Measurements from ENCODE around the gene HTR3B. TPM values are rescaled to one million over a fixed set of nuclear protein-coding genes. Genes with fewer than 3 reads are reported as not detected.

The HTR3B gene
- total and polyA plus RNA-seq, 10 of the 15 experiments (the other 5 are each of a cell fraction or from before 2014, with no cell fraction given) = not detected

GRCh38 chr11:113926273-113927197 is 21.9 kb downstream of the HTR3B start:
- RAD21 ChIA-PET (ENCODE audit: unreplicated experiment) = no interaction called here
- BruUV-seq (replicated peaks) = no TSS peak

More at GRCh38 chr11:113926273-113927197, 21.9 kb downstream of the HTR3B start:
- ChIA-PET SMC1A (ENCODE audit: uncharacterized antibody, unreplicated experiment) (no interaction called here), CTCF (no interaction called here), POLR2A (no interaction called here)
- TF ChIP-seq, protein P1, sequence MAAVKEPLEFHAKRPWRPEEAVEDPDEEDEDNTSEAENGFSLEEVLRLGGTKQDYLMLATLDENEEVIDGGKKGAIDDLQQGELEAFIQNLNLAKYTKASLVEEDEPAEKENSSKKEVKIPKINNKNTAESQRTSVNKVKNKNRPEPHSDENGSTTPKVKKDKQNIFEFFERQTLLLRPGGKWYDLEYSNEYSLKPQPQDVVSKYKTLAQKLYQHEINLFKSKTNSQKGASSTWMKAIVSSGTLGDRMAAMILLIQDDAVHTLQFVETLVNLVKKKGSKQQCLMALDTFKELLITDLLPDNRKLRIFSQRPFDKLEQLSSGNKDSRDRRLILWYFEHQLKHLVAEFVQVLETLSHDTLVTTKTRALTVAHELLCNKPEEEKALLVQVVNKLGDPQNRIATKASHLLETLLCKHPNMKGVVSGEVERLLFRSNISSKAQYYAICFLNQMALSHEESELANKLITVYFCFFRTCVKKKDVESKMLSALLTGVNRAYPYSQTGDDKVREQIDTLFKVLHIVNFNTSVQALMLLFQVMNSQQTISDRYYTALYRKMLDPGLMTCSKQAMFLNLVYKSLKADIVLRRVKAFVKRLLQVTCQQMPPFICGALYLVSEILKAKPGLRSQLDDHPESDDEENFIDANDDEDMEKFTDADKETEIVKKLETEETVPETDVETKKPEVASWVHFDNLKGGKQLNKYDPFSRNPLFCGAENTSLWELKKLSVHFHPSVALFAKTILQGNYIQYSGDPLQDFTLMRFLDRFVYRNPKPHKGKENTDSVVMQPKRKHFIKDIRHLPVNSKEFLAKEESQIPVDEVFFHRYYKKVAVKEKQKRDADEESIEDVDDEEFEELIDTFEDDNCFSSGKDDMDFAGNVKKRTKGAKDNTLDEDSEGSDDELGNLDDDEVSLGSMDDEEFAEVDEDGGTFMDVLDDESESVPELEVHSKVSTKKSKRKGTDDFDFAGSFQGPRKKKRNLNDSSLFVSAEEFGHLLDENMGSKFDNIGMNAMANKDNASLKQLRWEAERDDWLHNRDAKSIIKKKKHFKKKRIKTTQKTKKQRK (IDR thresholded peaks at IDR 0.05; ENCODE audit: low read depth, low read length) = no peak
- no peak for TF ChIP-seq CHD2 (IDR thresholded peaks at IDR 0.05; ENCODE audit: borderline replicate concordance, low read depth, low read length)
- no peak for TF ChIP-seq EGR1 (IDR thresholded peaks at IDR 0.05; ENCODE audit: borderline replicate concordance in 1 of 2, low read depth in 2 of 2, low read length in 2 of 2)
- TF ChIP-seq RELA (IDR thresholded peaks at IDR 0.05; ENCODE audit: borderline replicate concordance, partially characterized antibody) = no peak
- WGBS (ENCODE audit: insufficient coverage, insufficient replicate concordance, low lambda C conversion rate, missing lambda C conversion rate) = 63% methylated on average over 12 of the region's 12 CpGs
- ATAC-seq (no peak), DNase-seq (ENCODE audit: low read depth, low spot score) (no peak), FAIRE-seq (no peak)
- Histone ChIP-seq H3K27ac (ENCODE audit: control insufficient read depth, insufficient read depth) (no peak overlapping the region), H3K27me3 (replicated peaks in 1 of 2; ENCODE audit: control insufficient read depth in 2 of 2, insufficient read depth in 2 of 2, low read length in 1 of 2) (no peaks in the 10 kb centered on the region; a peak in 1 of 4 replicates), H3K4me2 (ENCODE audit: control insufficient read depth, insufficient read depth) (no peak overlapping the region), H3K9ac (ENCODE audit: control insufficient read depth, insufficient read depth, low read length) (no peak overlapping the region), H4K20me1 (ENCODE audit: control insufficient read depth, insufficient read depth) (no peaks in the 10 kb centered on the region), H3K36me3 (ENCODE audit: control insufficient read depth in 2 of 2, insufficient read depth in 2 of 2, low read length in 1 of 2) (no peaks in the 10 kb centered on the region), H3K9me3 (replicated peaks; ENCODE audit: control insufficient read depth, insufficient read depth, low read length) (no peaks in the 10 kb centered on the region), H2AFZ (ENCODE audit: control insufficient read depth, low read depth, low read length) (no peak overlapping the region), H3K4me3 (no peak overlapping the region), H3K79me2 (ENCODE audit: control insufficient read depth, insufficient read depth, low read length) (no peaks in the 10 kb centered on the region), H3K4me1 (ENCODE audit: control insufficient read depth, insufficient read depth, low read length) (no peaks in the 10 kb centered on the region)
- in situ Hi-C loops (cut with MboI) (no loop called here), intact Hi-C loops (cut with micrococcal nuclease; ENCODE audit: unreplicated experiment) (no loop called here)

Measured in GM12878 (cell line).